ENCODE results near the gene SH3BP5L. TPM values are rescaled to one million over a fixed set of nuclear protein-coding genes. Genes with fewer than 3 reads are reported as not detected.

The SH3BP5L gene
- total and polyA plus RNA-seq, 2 of the 4 experiments (the other 2 are of a cell fraction), result 23.3 to 35.9 TPM

DNA sequence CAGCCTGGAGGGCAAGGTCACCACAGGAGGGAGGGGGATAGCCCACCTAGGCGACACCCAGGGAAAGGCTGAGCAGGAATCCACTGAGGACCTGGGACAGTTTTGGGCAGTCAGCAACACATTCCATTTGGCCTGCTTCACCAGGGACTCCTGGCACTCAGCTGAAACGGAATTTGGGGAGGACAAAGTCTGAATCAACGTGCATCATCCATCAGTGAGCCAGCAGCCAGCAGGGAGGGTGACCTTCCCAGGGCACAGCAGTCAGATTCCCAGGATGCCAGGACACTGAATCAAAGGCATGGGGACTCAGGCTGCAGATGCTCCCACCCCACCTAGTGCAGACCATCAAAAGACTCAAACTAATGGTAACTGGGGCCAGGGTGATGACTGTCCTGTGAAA, 4.6 kb downstream of the SH3BP5L start (continued):
- no peak for TF ChIP-seq RFX5 (IDR thresholded peaks at IDR 0.05; ENCODE audit: low read depth, low read length)
- TF ChIP-seq RAD21 (IDR thresholded peaks at IDR 0.05; ENCODE audit: low read length), result no peak
- TF ChIP-seq RCOR1 (IDR thresholded peaks at IDR 0.05; ENCODE audit: insufficient replicate concordance, low read length), result no peak
- no peak for TF ChIP-seq CHD1 (IDR thresholded peaks at IDR 0.05; ENCODE audit: low read depth, low read length)
- TF ChIP-seq MAFK (IDR thresholded peaks at IDR 0.05; ENCODE audit: low read depth, low read length), result peak; percentile 69

DNA sequence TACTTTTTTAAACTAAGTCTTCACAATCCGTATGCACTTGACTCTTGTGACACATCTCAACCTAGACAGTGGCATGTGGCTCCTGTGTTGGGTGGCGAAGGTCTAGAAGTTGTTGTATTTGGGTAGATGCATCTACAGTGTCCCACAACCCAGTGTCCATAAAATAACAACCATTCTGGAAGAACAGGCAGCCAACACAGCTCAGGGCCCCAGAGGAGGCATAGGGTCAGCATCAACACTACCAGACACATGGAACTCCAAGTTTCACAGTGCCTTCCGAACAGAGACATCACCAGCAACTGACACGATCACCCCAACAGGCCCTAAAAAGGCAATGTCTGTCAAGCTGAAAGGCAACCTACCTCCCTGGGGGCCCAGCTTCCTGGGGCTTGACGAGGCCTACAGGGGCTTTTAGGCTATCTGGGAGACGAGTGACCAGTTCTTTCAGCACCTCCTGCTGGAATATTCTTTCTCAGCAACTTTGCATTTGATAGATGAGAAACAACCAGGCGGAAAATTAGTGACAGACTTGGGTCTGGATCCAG, 5.6 kb downstream of the SH3BP5L start:
- Histone ChIP-seq H4K8ac (ENCODE audit: low read depth in 2 of 2, low read length in 2 of 2) (peak overlapping the region; percentile 22 to 59; a peak in 3 of 4 replicates), H4K5ac (ENCODE audit: low read depth, low read length) (no peak overlapping the region), H3K27ac (ENCODE audit: insufficient read depth, low read length) (no peak overlapping the region), H3K79me1 (ENCODE audit: low read depth in 1 of 2, low read length in 2 of 2) (peaks cover 46 to 74% of the 10 kb centered on the region in 2 experiments), H2AK5ac (ENCODE audit: low read depth, low read length) (peak overlapping the region; percentile 73), H3K9ac (ENCODE audit: low read depth, low read length) (no peak overlapping the region), H2BK20ac (ENCODE audit: low read depth, low read length) (peak overlapping the region; percentile 95), H3K23ac (ENCODE audit: low read depth, low read length) (peak overlapping the region; percentile 59; the same call in 1 of the 2 replicates), H3K36me3 (ENCODE audit: control insufficient read depth, insufficient read depth, low read length) (peaks cover 40% of the 10 kb centered on the region), H3K4me1 (ENCODE audit: control insufficient read depth, insufficient read depth, low read length) (peaks cover 24% of the 10 kb centered on the region), H3K4me2 (ENCODE audit: low read depth, low read length) (no peak overlapping the region), H3K9me3 (ENCODE audit: control insufficient read depth, insufficient read depth, low read length) (no peaks in the 10 kb centered on the region), H3K14ac (replicated peaks; ENCODE audit: low read depth, low read length) (peak overlapping the region; percentile 30; the same call in 1 of the 2 replicates), H2BK120ac (ENCODE audit: low read depth, low read length) (peak overlapping the region; percentile 67), H4K20me1 (ENCODE audit: insufficient read depth, low read length) (peaks cover 32% of the 10 kb centered on the region; the same call in 1 of the 2 replicates), H2BK5ac (ENCODE audit: low read depth, low read length, poor library complexity, severe bottlenecking) (peak overlapping the region; percentile 77), H3K4ac (ENCODE audit: low read depth, low read length) (peak overlapping the region; percentile 86), H3K18ac (ENCODE audit: low read depth, low read length) (no peak overlapping the region; the same call in 1 of the 2 replicates), H2AK9ac (replicated peaks; ENCODE audit: low read depth, low read length, poor library complexity) (peak overlapping the region; percentile 80), H3K9me1 (ENCODE audit: insufficient read depth, low read length) (peaks cover 38% of the 10 kb centered on the region), H3K4me3 (ENCODE audit: insufficient read depth, low read depth, low read length) (no peak overlapping the region), H2AFZ (replicated peaks; ENCODE audit: low read length, poor library complexity) (no peak overlapping the region), H2BK15ac (ENCODE audit: low read depth, low read length) (peak overlapping the region; percentile 44; the same call in 2 of the 3 replicates), H3K27me3 (ENCODE audit: control insufficient read depth, insufficient read depth, low read length) (no peaks in the 10 kb centered on the region), H3K56ac (ENCODE audit: extremely low read depth, insufficient read depth, low read length) (peak overlapping the region; percentile 58; the same call in 1 of the 2 replicates), H4K91ac (ENCODE audit: insufficient read depth, low read depth, low read length) (peak overlapping the region; percentile 74)
- no TSS peak for BruUV-seq (replicated peaks)
- TF ChIP-seq, protein P1, sequence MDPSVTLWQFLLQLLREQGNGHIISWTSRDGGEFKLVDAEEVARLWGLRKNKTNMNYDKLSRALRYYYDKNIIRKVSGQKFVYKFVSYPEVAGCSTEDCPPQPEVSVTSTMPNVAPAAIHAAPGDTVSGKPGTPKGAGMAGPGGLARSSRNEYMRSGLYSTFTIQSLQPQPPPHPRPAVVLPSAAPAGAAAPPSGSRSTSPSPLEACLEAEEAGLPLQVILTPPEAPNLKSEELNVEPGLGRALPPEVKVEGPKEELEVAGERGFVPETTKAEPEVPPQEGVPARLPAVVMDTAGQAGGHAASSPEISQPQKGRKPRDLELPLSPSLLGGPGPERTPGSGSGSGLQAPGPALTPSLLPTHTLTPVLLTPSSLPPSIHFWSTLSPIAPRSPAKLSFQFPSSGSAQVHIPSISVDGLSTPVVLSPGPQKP (IDR thresholded peaks at IDR 0.05; ENCODE audit: borderline replicate concordance, low read depth, low read length), result no peak
- TF ChIP-seq, protein P2, sequence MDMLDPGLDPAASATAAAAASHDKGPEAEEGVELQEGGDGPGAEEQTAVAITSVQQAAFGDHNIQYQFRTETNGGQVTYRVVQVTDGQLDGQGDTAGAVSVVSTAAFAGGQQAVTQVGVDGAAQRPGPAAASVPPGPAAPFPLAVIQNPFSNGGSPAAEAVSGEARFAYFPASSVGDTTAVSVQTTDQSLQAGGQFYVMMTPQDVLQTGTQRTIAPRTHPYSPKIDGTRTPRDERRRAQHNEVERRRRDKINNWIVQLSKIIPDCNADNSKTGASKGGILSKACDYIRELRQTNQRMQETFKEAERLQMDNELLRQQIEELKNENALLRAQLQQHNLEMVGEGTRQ (IDR thresholded peaks at IDR 0.05; ENCODE audit: low read depth, low read length), result no peak
- TF ChIP-seq MAFK (IDR thresholded peaks at IDR 0.05; ENCODE audit: low read depth, low read length) (no peak), RFX5 (IDR thresholded peaks at IDR 0.05; ENCODE audit: low read depth, low read length) (no peak), MXI1 (IDR thresholded peaks at IDR 0.05; ENCODE audit: borderline replicate concordance, low read depth, low read length) (no peak), CEBPB (IDR thresholded peaks at IDR 0.05; ENCODE audit: low read depth, low read length) (no peak), BHLHE40 (IDR thresholded peaks at IDR 0.05; ENCODE audit: low read depth, low read length) (no peak), NFE2L2 (IDR thresholded peaks at IDR 0.05; ENCODE audit: low read depth, low read length) (no peak), CHD1 (IDR thresholded peaks at IDR 0.05; ENCODE audit: low read depth, low read length) (no peak), FOS (IDR thresholded peaks at IDR 0.05; ENCODE audit: low read depth, low read length) (no peak), RAD21 (IDR thresholded peaks at IDR 0.05; ENCODE audit: low read length) (no peak)
- DNase-seq (no peak), ATAC-seq (ENCODE audit: low read depth) (no peak)
- intact Hi-C loops (cut with micrococcal nuclease) (no loop called here), dilution Hi-C loops (cut with HindIII; ENCODE audit: low sequenced_read_pairs, unreplicated experiment) (no loop called here), in situ Hi-C loops (cut with MboI; ENCODE audit: low sequenced_read_pairs) (no loop called here)
- ChIA-PET CTCF (interaction anchor here (0.6 to 1.1 kb wide), 3 partner anchors 14 to 450 kb away, joined by 4 to 5 read pairs (median 4); no protein-coding TSS in a partner anchor), POLR2A (ENCODE audit: unreplicated experiment) (interaction anchor here (0.7 kb wide), 1 partner anchor 19 kb away, joined by 13 read pairs; no protein-coding TSS in a partner anchor)
- WGBS, 2 experiments (ENCODE audit: extremely low coverage in 2 of 2, insufficient read length in 1 of 2), result 90% methylated on average over 2 of the region's 7 CpGs; no CpG with 5 or more reads in 1 of the 2 experiments

Data from IMR-90 (cell line).